Smooth muscle cell (in vitro differentiated cells): Measurements from ENCODE around the gene PTPN14. TPM values are rescaled to one million over a fixed set of nuclear protein-coding genes. Genes with fewer than 3 reads are reported as not detected.

ENCODE experiments used
- DNase-seq: peaks from one replicate; lab custom pipeline; 2025; ENCODE audit not compliant: unreplicated experiment; lab: John Stamatoyannopoulos, UW
- H2AFZ ChIP-seq: fragments of 200-600 bp; sonication (generic); 2 replicates; pipeline ENCODE4 v1.6.0; 2016; ENCODE audit warnings: antibody characterized with exemption, low read depth, mild to moderate bottlenecking
- H3F3A ChIP-seq: fragments of 200-600 bp; sonication (generic); 2 replicates; pipeline ENCODE4 v1.6.0; 2017; ENCODE audit warnings: antibody characterized with exemption, low read depth
- H3K27ac ChIP-seq: fragments of 200-600 bp; sonication (generic); 2 replicates; pipeline ENCODE4 v1.5.1; 2016; ENCODE audit warnings: low read depth, mild to moderate bottlenecking
- H3K27me3 ChIP-seq: fragments of 200-600 bp; sonication (generic); 2 replicates; pipeline ENCODE4 v1.6.1; 2016; ENCODE audit warnings: low read depth, mild to moderate bottlenecking
- H3K36me3 ChIP-seq: fragments of 200-600 bp; sonication (generic); 2 replicates; pipeline ENCODE4 v1.5.1; 2016; ENCODE audit warnings: low read depth
- H3K4me1 ChIP-seq: fragments of 200-600 bp; sonication (generic); 2 replicates; pipeline ENCODE4 v1.5.1; 2016; ENCODE audit warnings: low read depth
- H3K4me2 ChIP-seq: fragments of 200-600 bp; sonication (generic); 2 replicates; pipeline ENCODE4 v1.6.0; 2016; ENCODE audit warnings: mild to moderate bottlenecking
- H3K4me3 ChIP-seq: fragments of 200-600 bp; sonication (generic); 2 replicates; pipeline ENCODE4 v1.5.1; 2016; ENCODE audit warnings: mild to moderate bottlenecking
- H3K79me2 ChIP-seq: fragments of 200-600 bp; sonication (generic); 2 replicates; pipeline ENCODE4 v1.6.0; 2016; ENCODE audit warnings: low read depth, mild to moderate bottlenecking
- H3K9ac ChIP-seq: fragments of 200-600 bp; sonication (generic); 2 replicates; pipeline ENCODE4 v1.6.0; 2016; ENCODE audit warnings: low read depth
- H3K9me3 ChIP-seq: fragments of 200-600 bp; sonication (generic); replicated peaks from 2 replicates; pipeline ENCODE4 v1.5.1; 2016; ENCODE audit warnings: low read depth
- H4K20me1 ChIP-seq: fragments of 200-600 bp; sonication (generic); 2 replicates; pipeline ENCODE4 v1.6.0; 2016; ENCODE audit warnings: low read depth
- CTCF ChIP-seq: fragments of 200-600 bp; sonication (generic); IDR thresholded peaks from 2 replicates; pipeline ENCODE4 v1.5.1; 2017; ENCODE audit warnings: borderline replicate concordance, mild to moderate bottlenecking, antibody characterized with exemption; ENCODE audit not compliant: insufficient read depth, poor library complexity, severe bottlenecking
- WGBS: methylation state at CpG from one replicate; pipeline ENCODE4 v1.1.7; 2016; ENCODE audit warnings: low lambda C conversion rate; 5-methylcytosine and 5-hydroxymethylcytosine counted together
- polyA plus RNA-seq: library from polyadenylated mRNA; unstranded; fragments of >200 nt; fragmentation: Nextera tagmentation; extraction: Ambion mirVana; gene quantifications from 2 replicates; pipeline ENCODE4 v1.2.1, GENCODE V29; 2016
- total RNA-seq: library from RNA; depleted of rRNA; stranded (reverse); fragments of >200 nt; gene quantifications from 2 replicates; pipeline ENCODE4 v1.2.3, GENCODE V29; 2014

PTPN14 gene
- total and polyA plus RNA-seq, 2 experiments from 2014 or later = 13.7 to 28.6 TPM

DNA sequence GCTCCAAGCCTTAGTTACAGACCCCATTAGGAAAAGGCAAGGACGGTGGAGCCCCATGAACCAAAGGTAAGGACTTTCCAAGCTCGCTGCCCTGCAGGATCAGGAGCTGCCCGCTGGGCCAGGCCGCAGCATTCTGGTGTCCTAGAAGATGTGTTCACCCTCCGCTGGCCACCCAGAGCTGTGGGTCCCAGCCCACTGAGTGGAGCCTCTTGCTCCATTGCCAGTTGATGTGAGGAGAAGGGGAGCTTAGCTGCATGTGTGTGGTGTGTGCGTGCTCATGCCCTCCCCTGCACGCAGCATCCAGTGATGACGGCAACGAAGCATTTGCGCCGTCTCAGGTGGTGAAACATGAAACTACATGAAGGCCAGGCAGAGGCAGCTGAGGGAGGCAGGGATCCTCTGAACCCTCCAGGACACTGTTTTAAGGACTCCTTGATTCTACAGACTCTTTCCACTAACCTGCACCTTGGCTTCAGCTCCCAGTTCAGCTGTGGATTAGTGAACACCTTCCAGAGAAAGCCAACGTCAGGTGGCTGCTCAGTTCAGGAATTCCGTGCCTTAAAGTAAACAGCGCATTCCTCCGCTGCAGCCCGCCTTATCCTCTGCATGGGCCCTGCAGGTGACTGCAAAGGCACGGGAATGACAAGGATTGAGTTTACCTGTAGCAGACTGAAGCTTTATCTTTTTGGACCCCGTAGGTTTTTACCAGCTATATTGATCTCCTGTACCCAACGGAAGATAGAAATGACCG lies 221.8 kb downstream of the PTPN14 start:
- 96% methylated on average over 20 of the region's 20 CpGs for WGBS
- H3K9me3 ChIP-seq = no peaks in the 10 kb centered on the region
- TF ChIP-seq CTCF = no peak
- H3K4me2 ChIP-seq = no peak overlapping the region
- no peak overlapping the region for H3K4me3 ChIP-seq
- no peaks in the 10 kb centered on the region for H3K4me1 ChIP-seq
- no peaks in the 10 kb centered on the region for H3K36me3 ChIP-seq
- H3K27me3 ChIP-seq = no peaks in the 10 kb centered on the region
- H4K20me1 ChIP-seq = no peaks in the 10 kb centered on the region
- no peak overlapping the region for H3K27ac ChIP-seq
- peaks cover 8% of the 10 kb centered on the region for H3F3A ChIP-seq
- H3K79me2 ChIP-seq = no peaks in the 10 kb centered on the region
- no peak for DNase-seq
- no peak overlapping the region for H3K9ac ChIP-seq
- no peak overlapping the region for H2AFZ ChIP-seq

DNA sequence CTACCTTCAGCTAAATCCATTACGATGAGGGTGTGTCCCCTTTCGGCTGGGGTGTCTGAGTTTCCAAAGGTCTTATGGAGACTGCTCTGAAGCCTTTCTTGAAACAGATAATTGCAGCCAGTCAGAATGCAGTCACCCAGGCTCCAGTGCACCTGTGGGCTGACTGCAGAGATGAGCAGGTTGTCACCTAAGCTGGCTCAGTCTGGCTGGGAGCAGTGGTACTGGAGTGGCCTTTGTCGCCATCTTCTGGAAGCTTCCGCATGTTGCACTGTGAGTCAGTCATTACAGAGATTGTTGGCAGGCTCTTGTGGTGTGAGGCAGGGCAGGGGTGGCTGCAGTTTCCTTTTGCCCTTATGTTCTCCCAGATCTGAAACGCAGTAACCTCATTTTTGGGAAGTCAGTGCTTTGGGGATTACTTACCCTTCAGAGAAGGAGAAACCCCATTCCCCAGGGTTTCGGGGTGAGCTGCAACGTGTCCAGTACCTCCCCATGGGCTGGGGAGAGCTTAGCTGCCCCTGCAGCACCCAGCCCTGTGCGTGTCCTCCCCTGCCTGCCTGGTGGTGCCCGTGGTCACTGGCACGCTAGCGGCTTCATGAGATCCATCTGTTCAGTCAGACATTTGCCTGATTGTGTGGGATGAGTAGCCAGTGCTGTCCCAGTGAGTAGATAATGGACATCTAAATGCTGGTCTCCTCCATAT lies 222.5 kb downstream of the PTPN14 start:
- H3K9ac ChIP-seq = no peak overlapping the region
- H3K9me3 ChIP-seq = no peaks in the 10 kb centered on the region
- no peaks in the 10 kb centered on the region for H3K36me3 ChIP-seq
- 61% methylated on average over 11 of the region's 11 CpGs for WGBS
- H3K4me2 ChIP-seq = no peak overlapping the region
- no peak overlapping the region for H2AFZ ChIP-seq
- H3K79me2 ChIP-seq = no peaks in the 10 kb centered on the region
- TF ChIP-seq CTCF = peak; percentile 87
- no peak overlapping the region for H3K27ac ChIP-seq
- H3K4me1 ChIP-seq = no peaks in the 10 kb centered on the region
- no peaks in the 10 kb centered on the region for H4K20me1 ChIP-seq
- no peak overlapping the region for H3K4me3 ChIP-seq
- peak; percentile 20 for DNase-seq
- H3K27me3 ChIP-seq = no peaks in the 10 kb centered on the region
- H3F3A ChIP-seq = peaks cover 8% of the 10 kb centered on the region

DNA sequence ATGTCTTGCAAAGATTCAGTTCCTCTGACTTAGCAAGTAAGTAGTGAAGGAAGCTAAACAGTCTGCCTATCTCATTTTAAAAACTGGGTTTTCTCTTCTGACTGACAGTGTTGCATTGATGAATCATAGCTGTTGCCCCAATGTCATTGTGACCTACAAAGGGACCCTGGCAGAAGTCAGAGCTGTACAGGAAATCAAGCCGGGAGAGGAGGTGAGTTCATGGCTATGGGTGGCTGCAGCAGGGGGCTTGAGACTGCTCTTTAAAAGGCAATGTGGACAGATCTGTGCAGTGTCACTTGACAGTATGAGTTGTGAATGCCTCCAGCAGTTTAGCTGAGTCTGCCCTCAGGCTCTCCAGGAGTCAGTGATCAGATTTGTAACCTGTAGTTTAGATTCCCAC lies 223.9 kb downstream of the PTPN14 start:
- no peak overlapping the region for H3K4me3 ChIP-seq
- WGBS = 8% methylated on average over 1 of the region's 1 CpG
- no peaks in the 10 kb centered on the region for H3K27me3 ChIP-seq

More for the DNA sequence above, 223.9 kb downstream of the PTPN14 start:
- peaks cover 8% of the 10 kb centered on the region for H3F3A ChIP-seq
- no peaks in the 10 kb centered on the region for H3K4me1 ChIP-seq
- no peak overlapping the region for H3K4me2 ChIP-seq
- no peaks in the 10 kb centered on the region for H3K79me2 ChIP-seq
- no peak for DNase-seq
- no peaks in the 10 kb centered on the region for H3K36me3 ChIP-seq
- H4K20me1 ChIP-seq = no peaks in the 10 kb centered on the region
- H3K27ac ChIP-seq = no peak overlapping the region
- H2AFZ ChIP-seq = no peak overlapping the region
- no peak overlapping the region for H3K9ac ChIP-seq
- H3K9me3 ChIP-seq = no peaks in the 10 kb centered on the region
- TF ChIP-seq CTCF = no peak
